G401 (cell line): ENCODE measurements around the gene SYAP1. TPM values are rescaled to one million over a fixed set of nuclear protein-coding genes. Genes with fewer than 3 reads are reported as not detected.
"Not testable (repeated sequence)": the region's sequence is repeated elsewhere in the genome, so short reads cannot be mapped to it uniquely, and the experiment has no call there.

Experiments
- DNase-seq: peaks from one replicate; pipeline ENCODE4 v3.0.0-alpha.2; 2015; ENCODE audit warnings: low spot score
- in situ Hi-C: cut with HindIII; loops from 2 replicates; pipeline ENCODE4 v1.10.0; 2016; ENCODE audit warnings: low sequenced_read_pairs, mixed read lengths
- total RNA-seq: library from RNA; depleted of rRNA; stranded (reverse); fragments of >200 nt; shearing (Covaris generic); gene quantifications from 2 replicates; pipeline ENCODE4 v1.2.3, GENCODE V29; 2014; rRNA removed

SYAP1 gene
- 16.2 and 25.0 TPM in 2 replicates for total RNA-seq

- in situ Hi-C loops = no loop called here
- peak; percentile 93 for DNase-seq
Observed at GRCh38 chrX:16719334-16720084, at the start of gene SYAP1. TSS of gene SYAP1 (plus strand) at chrX:16719612. CDS start at chrX:16719725, 113 bp downstream.

- in situ Hi-C loops = no loop called here
- peak; percentile 58 for DNase-seq
Observed at GRCh38 chrX:16671005-16671404, 48.4 kb upstream of the SYAP1 start.

- DNase-seq = no peak
- in situ Hi-C loops = no loop called here
Observed at GRCh38 chrX:16678689-16679088, 40.7 kb upstream of the SYAP1 start.

GRCh38 chrX:16683007-16683664, 36.3 kb upstream of the SYAP1 start:
- in situ Hi-C loops = no loop called here
- no peak for DNase-seq

- no peak for DNase-seq
- in situ Hi-C loops = no loop called here
Observed at GRCh38 chrX:16687514-16687913, 31.9 kb upstream of the SYAP1 start.

- in situ Hi-C loops = no loop called here
- peak; percentile 52 for DNase-seq
Observed at GRCh38 chrX:16695079-16695676, 24.2 kb upstream of the SYAP1 start.

- in situ Hi-C loops = no loop called here
- no peak for DNase-seq
Observed at GRCh38 chrX:16696956-16697355, 22.5 kb upstream of the SYAP1 start.

- in situ Hi-C loops = no loop called here
- DNase-seq = no peak
Observed at GRCh38 chrX:16699389-16699788, 20.0 kb upstream of the SYAP1 start.

- DNase-seq = no peak
- in situ Hi-C loops = no loop called here
Observed at GRCh38 chrX:16700734-16701133, 18.7 kb upstream of the SYAP1 start.

- no peak for DNase-seq
- in situ Hi-C loops = no loop called here
Observed at GRCh38 chrX:16702700-16703599, 16.5 kb upstream of the SYAP1 start.

- DNase-seq = no peak
- in situ Hi-C loops = no loop called here
Observed at GRCh38 chrX:16705370-16705769, 14.0 kb upstream of the SYAP1 start.

GRCh38 chrX:16708016-16708415, 11.4 kb upstream of the SYAP1 start:
- in situ Hi-C loops = no loop called here
- no peak for DNase-seq

GRCh38 chrX:16711219-16711811, 8.1 kb upstream of the SYAP1 start:
- in situ Hi-C loops = no loop called here
- DNase-seq = peak; percentile 20

- in situ Hi-C loops = no loop called here
- peak; percentile 28 for DNase-seq
Observed at GRCh38 chrX:16711893-16712547, 7.4 kb upstream of the SYAP1 start.

GRCh38 chrX:16712548-16713155, 6.8 kb upstream of the SYAP1 start, which contains the start of gene CTPS2:
TSS of gene CTPS2 (minus strand) at chrX:16712669. CDS start at chrX:16702902, 9,767 bp downstream.
- peak; percentile 57 for DNase-seq
- in situ Hi-C loops = no loop called here

GRCh38 chrX:16714504-16714903, 4.9 kb upstream of the SYAP1 start:
- in situ Hi-C loops = no loop called here
- DNase-seq = no peak

GRCh38 chrX:16715638-16716037, 3.8 kb upstream of the SYAP1 start:
- in situ Hi-C loops, DNase-seq: not testable (repeated sequence)

- in situ Hi-C loops, DNase-seq: not testable (repeated sequence)
Observed at GRCh38 chrX:16716451-16716850, 3.0 kb upstream of the SYAP1 start.
